Caki2 (cell line): ENCODE measurements around the gene BICD1. TPM values are rescaled to one million over a fixed set of nuclear protein-coding genes. Genes with fewer than 3 reads are reported as not detected.
A peak's percentile ranks its signal among the peaks of the same experiment; 100 is the strongest.
"Not testable (repeated sequence)": the region's sequence is repeated elsewhere in the genome, so short reads cannot be mapped to it uniquely, and the experiment has no call there.

ENCODE experiments used
- DNase-seq: peaks from one replicate; pipeline ENCODE4 v3.0.0-alpha.2; 2015; ENCODE audit warnings: low read depth
- in situ Hi-C: cut with HindIII; loops from 2 replicates; pipeline ENCODE4 v1.10.0; 2016; ENCODE audit warnings: low sequenced_read_pairs, low pct_unique_long_range_greater_than_20kb, mixed read lengths
- total RNA-seq: library from RNA; depleted of rRNA; stranded (reverse); fragments of >200 nt; shearing (Covaris generic); gene quantifications from 2 replicates; pipeline ENCODE4 v1.2.3, GENCODE V29; 2014; ENCODE audit warnings: low replicate concordance

The BICD1 gene
- total RNA-seq, 1 experiment from 2014 or later = 11.1 TPM

- in situ Hi-C loops = no loop called here
- DNase-seq = no peak
These were observed 104.6 kb downstream of the BICD1 start for GRCh38 chr12:32211066-32211899.

GRCh38 chr12:32211900-32212156 lies 105.2 kb downstream of the BICD1 start:
- no peak for DNase-seq
- in situ Hi-C loops = no loop called here

GRCh38 chr12:32214723-32215122 lies 108.1 kb downstream of the BICD1 start:
- in situ Hi-C loops = no loop called here
- DNase-seq = no peak

GRCh38 chr12:32217354-32218310 lies 111.0 kb downstream of the BICD1 start:
- in situ Hi-C loops = no loop called here
- peak; percentile 96 for DNase-seq

- DNase-seq = no peak
- in situ Hi-C loops = no loop called here
These were observed 117.3 kb downstream of the BICD1 start for GRCh38 chr12:32223941-32224340.

- DNase-seq = no peak
- in situ Hi-C loops = no loop called here
These were observed 120.1 kb downstream of the BICD1 start for GRCh38 chr12:32226768-32227167.

GRCh38 chr12:32229971-32230612 lies 123.4 kb downstream of the BICD1 start:
- in situ Hi-C loops = no loop called here
- DNase-seq = no peak

- in situ Hi-C loops = no loop called here
- no peak for DNase-seq
These were observed 124.0 kb downstream of the BICD1 start for GRCh38 chr12:32230613-32230993.

GRCh38 chr12:32231361-32231760 lies 124.7 kb downstream of the BICD1 start:
- DNase-seq = not testable (repeated sequence)

GRCh38 chr12:32233568-32233967 lies 126.9 kb downstream of the BICD1 start:
- no peak for DNase-seq
- in situ Hi-C loops = no loop called here

More at GRCh38 chr12:32231361-32231760, 124.7 kb downstream of the BICD1 start:
- in situ Hi-C loops = not testable (repeated sequence)

GRCh38 chr12:32235251-32235650 lies 128.6 kb downstream of the BICD1 start:
- DNase-seq = no peak
- in situ Hi-C loops = no loop called here

- in situ Hi-C loops = no loop called here
- peak; percentile 32 for DNase-seq
These were observed 133.5 kb downstream of the BICD1 start for GRCh38 chr12:32240162-32240561.

- peak; percentile 81 for DNase-seq
- in situ Hi-C loops = no loop called here
These were observed 134.2 kb downstream of the BICD1 start for GRCh38 chr12:32240831-32241230.

GRCh38 chr12:32242641-32243040 lies 136.0 kb downstream of the BICD1 start:
- DNase-seq = no peak
- in situ Hi-C loops = no loop called here

GRCh38 chr12:32248441-32249140 lies 141.9 kb downstream of the BICD1 start:
- in situ Hi-C loops = no loop called here
- no peak for DNase-seq

- in situ Hi-C loops = no loop called here
These were observed 143.1 kb downstream of the BICD1 start for GRCh38 chr12:32249777-32250176.

GRCh38 chr12:32252199-32253073 lies 145.8 kb downstream of the BICD1 start:
- DNase-seq = peak; percentile 55
- in situ Hi-C loops = no loop called here

More at GRCh38 chr12:32249777-32250176, 143.1 kb downstream of the BICD1 start:
- no peak for DNase-seq
